Ascending aorta (tissue), 2 donors: ENCODE results near the gene UBL4A. TPM values are rescaled to one million over a fixed set of nuclear protein-coding genes. Genes with fewer than 3 reads are reported as not detected.
A peak's percentile ranks its signal among the peaks of the same experiment; 100 is the strongest.

Experiments used
- DNase-seq, 2 donors: peaks; one replicate each; pipeline ENCODE4 v3.0.0-alpha.2; 2019; ENCODE audit warnings: low spot score in 2 of 2
- H3K27ac ChIP-seq, 2 donors: fragments of 200-600 bp; sonication (generic); one replicate each; pipeline ENCODE4 v1.5.1; 2016 to 2017; ENCODE audit warnings: mild to moderate bottlenecking in 1 of 2
- H3K27me3 ChIP-seq: fragments of 200-600 bp; sonication (generic); one replicate; pipeline ENCODE4 v1.5.1; 2017
- H3K36me3 ChIP-seq, 2 donors: fragments of 200-600 bp; sonication (generic); one replicate each; pipeline ENCODE4 v1.5.1; 2016
- H3K4me1 ChIP-seq, 2 donors: fragments of 200-600 bp; sonication (generic); one replicate each; pipeline ENCODE4 v1.5.1; 2016 to 2017; ENCODE audit warnings: mild to moderate bottlenecking in 1 of 2
- H3K4me3 ChIP-seq, 2 donors: fragments of 200-600 bp; sonication (generic); one replicate each; pipeline ENCODE4 v1.5.1; 2016 to 2017; ENCODE audit warnings: mild to moderate bottlenecking in 1 of 2
- H3K9me3 ChIP-seq, 2 donors: fragments of 200-600 bp; sonication (generic); one replicate each; pipeline ENCODE4 v1.5.1; 2016
- intact Hi-C: fragments of 100-400 bp; cut with DNase I; formaldehyde crosslinking; loops from one replicate; pipeline ENCODE4 v1.15.1; 2023
- total RNA-seq: library from RNA; depleted of rRNA; stranded (reverse); fragments of >200 nt; gene quantifications from one replicate; pipeline ENCODE4 v1.1.0, GENCODE V29; 2016
- TF ChIP-seq, protein P1 (sequence below), 3 experiments: fragments of 200-600 bp in 2 of 3; fragments of 450-650 bp in 1 of 3; sonication (generic) in 2 of 3; IDR thresholded peaks; one replicate each; pipeline ENCODE4 v1.5.1; 2016 to 2019; ENCODE audit warnings: antibody characterized with exemption in 3 of 3, mild to moderate bottlenecking in 1 of 3, moderate library complexity in 1 of 3

Gene UBL4A
- total RNA-seq, 1 donor from 2014 or later: 127 TPM

DNA sequence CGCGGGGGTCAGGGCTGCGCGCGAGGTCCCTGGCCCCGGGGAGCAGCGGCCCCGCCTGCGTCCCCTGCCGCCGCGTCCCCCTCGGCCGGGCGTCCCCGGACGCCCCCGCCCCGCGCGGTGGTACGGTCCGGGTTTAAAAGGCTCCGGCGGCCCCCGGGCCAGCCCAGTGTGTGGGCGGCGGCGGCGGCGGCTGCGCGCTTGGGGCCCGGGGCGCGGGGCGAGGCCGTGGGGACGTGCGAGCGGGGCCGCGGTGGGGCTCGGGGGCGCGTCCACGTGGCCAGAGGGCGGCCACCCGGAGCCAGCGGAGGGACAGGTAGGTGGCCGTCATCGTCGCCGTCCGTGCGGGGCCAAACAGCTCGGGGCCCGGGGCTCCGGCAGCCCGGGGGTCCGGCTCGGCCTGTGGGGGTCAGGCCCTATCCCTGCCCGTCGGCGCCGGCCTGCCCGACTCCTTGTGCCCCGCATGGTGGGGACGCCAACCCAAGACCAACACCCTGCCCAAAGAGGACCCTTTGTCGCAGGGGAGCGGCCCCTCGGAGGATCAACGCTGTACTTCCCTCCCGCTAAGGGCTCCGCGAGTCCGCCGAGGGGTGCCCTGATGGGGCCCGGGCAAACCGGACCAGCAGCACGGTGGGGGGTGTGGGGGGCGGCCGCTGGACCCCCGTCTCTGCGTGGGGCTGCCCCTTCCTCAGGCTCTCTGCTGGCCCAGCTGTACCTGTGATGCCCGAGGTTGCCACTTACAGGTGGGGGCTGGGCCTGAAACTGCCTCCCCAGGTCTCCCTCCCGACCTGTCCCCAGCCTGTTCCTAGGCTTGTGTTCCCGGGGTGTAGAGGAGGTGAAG lies 28.1 kb downstream of the UBL4A start, which contains the start of gene PLXNA3:
TSS of gene PLXNA3 (plus strand) at position 166 of the 838 bp plus-strand sequence. CDS start 1,903 bp downstream, outside the sequence.
- Histone ChIP-seq H3K27ac (peak within 1 kb of the TSS; percentile 53 to 82), H3K27me3 (no peaks in the 10 kb centered on the region), H3K4me3 (peak within 1 kb of the TSS; percentile 60 to 89), H3K9me3 (no peaks in the 10 kb centered on the region), H3K36me3 (peaks cover 0 to under 1% of the 10 kb centered on the region in 2 donors), H3K4me1 (no peaks in the 10 kb centered on the region)
- intact Hi-C loops: no loop called here
- TF ChIP-seq, protein P1, sequence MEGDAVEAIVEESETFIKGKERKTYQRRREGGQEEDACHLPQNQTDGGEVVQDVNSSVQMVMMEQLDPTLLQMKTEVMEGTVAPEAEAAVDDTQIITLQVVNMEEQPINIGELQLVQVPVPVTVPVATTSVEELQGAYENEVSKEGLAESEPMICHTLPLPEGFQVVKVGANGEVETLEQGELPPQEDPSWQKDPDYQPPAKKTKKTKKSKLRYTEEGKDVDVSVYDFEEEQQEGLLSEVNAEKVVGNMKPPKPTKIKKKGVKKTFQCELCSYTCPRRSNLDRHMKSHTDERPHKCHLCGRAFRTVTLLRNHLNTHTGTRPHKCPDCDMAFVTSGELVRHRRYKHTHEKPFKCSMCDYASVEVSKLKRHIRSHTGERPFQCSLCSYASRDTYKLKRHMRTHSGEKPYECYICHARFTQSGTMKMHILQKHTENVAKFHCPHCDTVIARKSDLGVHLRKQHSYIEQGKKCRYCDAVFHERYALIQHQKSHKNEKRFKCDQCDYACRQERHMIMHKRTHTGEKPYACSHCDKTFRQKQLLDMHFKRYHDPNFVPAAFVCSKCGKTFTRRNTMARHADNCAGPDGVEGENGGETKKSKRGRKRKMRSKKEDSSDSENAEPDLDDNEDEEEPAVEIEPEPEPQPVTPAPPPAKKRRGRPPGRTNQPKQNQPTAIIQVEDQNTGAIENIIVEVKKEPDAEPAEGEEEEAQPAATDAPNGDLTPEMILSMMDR (IDR thresholded peaks at IDR 0.05): no peak
- DNase-seq: no peak

DNA sequence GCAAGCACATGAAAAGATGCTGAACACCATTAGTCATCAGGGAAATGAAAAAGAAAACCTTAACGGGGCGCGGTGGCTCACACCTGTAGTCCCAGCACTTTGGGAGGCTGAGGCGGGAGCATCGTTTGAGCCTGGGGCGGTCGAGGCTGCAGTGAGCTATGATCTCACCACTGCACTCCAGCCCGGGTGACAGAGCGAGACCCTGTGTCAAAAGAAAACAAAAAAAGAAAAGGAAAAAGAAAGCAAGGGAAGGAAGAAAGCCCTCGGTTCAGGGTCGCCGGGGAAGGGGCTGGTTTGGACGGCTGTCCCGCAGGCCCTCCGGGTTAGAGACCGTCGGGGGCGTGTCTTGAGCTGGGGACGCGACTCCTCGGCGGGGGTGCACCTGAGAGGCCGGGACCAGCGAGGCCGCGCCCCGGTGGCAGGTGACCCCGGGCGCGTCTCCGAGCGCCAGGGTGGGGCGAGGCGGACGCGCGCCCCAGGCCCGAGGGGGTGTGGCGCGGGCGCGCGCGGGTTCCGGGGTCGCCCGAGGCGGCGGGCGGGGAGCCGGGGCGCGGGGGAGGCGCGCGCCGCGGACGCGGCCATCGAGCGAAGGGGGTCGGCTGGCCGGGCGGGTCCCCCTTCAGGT lies 28.8 kb downstream of the UBL4A start:
- DNase-seq: no peak
- H3K36me3 ChIP-seq: no peaks in the 10 kb centered on the region
- no peaks in the 10 kb centered on the region for H3K27me3 ChIP-seq
- H3K4me3 ChIP-seq: peak overlapping the region; percentile 60 to 89
- H3K4me1 ChIP-seq: no peaks in the 10 kb centered on the region
- intact Hi-C loops: no loop called here
- no peaks in the 10 kb centered on the region for H3K9me3 ChIP-seq
- TF ChIP-seq, protein P1 (IDR thresholded peaks at IDR 0.05): no peak
- peak overlapping the region in 1 of 2 donors; percentile 82 for H3K27ac ChIP-seq

DNA sequence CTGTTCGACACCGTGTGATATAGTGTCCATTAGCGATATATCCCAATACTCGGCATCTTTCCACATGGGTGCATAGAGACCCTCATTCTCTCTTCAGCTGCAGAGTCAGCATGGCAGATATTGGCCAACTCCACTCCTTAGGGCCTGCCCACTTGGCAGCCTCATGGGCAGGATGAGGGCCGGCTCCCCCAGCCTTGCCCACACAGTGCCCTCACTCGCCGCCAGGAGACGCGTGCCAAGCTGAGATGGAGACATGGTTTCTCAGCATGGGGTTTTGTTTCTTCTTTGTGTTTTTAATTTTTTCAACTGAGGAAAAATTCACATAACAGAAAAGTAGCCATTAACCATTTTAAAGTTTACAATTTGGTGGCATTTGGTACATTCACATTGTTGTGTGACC lies 33.6 kb downstream of the UBL4A start:
- Histone ChIP-seq H3K36me3 (peaks cover 26 to 28% of the 10 kb centered on the region in 2 donors), H3K4me1 (no peaks in the 10 kb centered on the region), H3K27me3 (no peaks in the 10 kb centered on the region), H3K9me3 (no peaks in the 10 kb centered on the region), H3K4me3 (no peak overlapping the region), H3K27ac (no peak overlapping the region)
- intact Hi-C loops: no loop called here
- TF ChIP-seq, protein P1 (IDR thresholded peaks at IDR 0.05): no peak
- no peak for DNase-seq

DNA sequence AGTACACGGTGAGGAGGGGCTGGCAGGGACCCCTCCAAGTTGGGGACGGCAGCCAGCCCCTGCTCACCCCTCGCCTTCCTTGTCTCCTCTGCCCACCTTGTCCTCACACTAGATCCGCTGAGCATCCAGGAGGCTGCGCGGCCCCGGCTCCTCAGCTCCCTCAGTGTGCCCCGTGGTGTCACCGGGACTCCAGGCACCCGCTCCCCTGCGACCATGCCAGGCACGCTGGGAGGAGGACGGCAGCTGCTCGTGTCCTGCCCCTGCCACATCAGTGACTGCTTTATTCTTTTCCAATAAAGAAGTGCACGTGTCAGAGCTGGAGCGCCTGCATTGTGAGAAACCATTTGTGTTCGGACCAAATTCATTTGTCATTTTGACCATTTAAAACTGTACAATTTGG lies 36.1 kb downstream of the UBL4A start:
- Histone ChIP-seq H3K36me3 (peaks cover 26 to 28% of the 10 kb centered on the region in 2 donors), H3K4me1 (peaks cover 0 to 1% of the 10 kb centered on the region in 2 donors)
- intact Hi-C loops: no loop called here

DNA sequence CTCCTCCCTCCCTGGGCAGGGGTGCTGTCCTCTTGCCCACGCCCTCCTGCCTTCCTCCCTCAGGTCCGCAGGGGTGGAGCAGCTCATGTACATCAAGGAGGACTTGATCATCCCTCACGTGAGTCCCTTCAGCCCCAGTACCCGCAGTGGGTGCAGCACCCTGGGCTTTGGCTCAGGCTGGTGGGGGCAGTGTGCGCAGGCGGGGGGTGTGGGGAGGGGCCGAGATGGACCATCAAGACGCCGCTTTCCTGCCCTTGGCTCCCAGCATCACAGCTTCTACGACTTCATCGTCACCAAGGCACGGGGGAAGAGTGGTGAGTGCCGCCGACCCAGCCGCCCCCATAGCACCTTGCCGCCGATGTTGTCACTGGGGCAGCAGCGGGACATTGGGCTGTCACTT lies 36.8 kb downstream of the UBL4A start:
- no peaks in the 10 kb centered on the region for H3K27me3 ChIP-seq
- TF ChIP-seq, protein P1 (IDR thresholded peaks at IDR 0.05): no peak
- no peak overlapping the region for H3K4me3 ChIP-seq
- no peak overlapping the region for H3K27ac ChIP-seq
- no peak for DNase-seq
- intact Hi-C loops: no loop called here
- peaks cover 26 to 28% of the 10 kb centered on the region in 2 donors for H3K36me3 ChIP-seq
- peaks cover 0 to 7% of the 10 kb centered on the region in 2 donors for H3K4me1 ChIP-seq
- H3K9me3 ChIP-seq: no peaks in the 10 kb centered on the region

More for the DNA sequence above, 36.1 kb downstream of the UBL4A start:
- Histone ChIP-seq H3K27ac (no peak overlapping the region), H3K27me3 (no peaks in the 10 kb centered on the region), H3K9me3 (no peaks in the 10 kb centered on the region), H3K4me3 (no peak overlapping the region)
- TF ChIP-seq, protein P1 (IDR thresholded peaks at IDR 0.05): no peak
- DNase-seq: no peak
